Sigmoid colon (tissue), 4 donors: ENCODE results near the gene GPLD1.

Experiments
- EP300 ChIP-seq, 4 donors: sonication (generic); formaldehyde crosslinking; IDR thresholded peaks; one replicate each; pipeline ENCODE4 v1.6.1; 2017; ENCODE audit warnings: antibody characterized with exemption in 4 of 4
- POLR2A ChIP-seq, 2 donors: fragments of 450-650 bp; IDR thresholded peaks; one replicate each; pipeline ENCODE4 v1.6.1; 2016; ENCODE audit warnings: antibody characterized with exemption in 2 of 2, mild to moderate bottlenecking in 2 of 2, moderate library complexity in 2 of 2

DNA sequence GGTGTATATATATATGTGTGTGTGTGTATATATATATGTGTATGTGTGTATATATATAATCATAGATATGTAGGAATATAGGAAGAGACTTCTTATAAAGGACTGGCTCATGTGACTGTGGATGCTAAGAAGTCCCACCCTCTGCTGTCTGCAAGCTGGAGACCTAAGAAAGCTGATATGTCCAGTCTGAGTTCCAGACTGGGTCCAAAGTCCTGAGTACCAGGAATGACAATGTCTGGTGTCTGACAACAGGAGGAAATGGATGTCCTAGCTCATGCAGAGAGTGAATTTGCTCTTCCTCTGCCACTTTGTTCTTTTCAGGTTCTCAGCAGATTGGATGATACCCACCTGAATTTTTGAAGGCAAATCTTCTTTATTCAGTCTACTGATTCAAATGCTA, 12.5 kb upstream of the GPLD1 start:
- TF ChIP-seq POLR2A (IDR thresholded peaks at IDR 0.05) = no peak
- TF ChIP-seq EP300 (IDR thresholded peaks at IDR 0.05) = no peak
